ENCODE results near the gene RSPH1. TPM values are rescaled to one million over a fixed set of nuclear protein-coding genes. Genes with fewer than 3 reads are reported as not detected.

Gene RSPH1
- total RNA-seq, 1 experiment from 2014 or later, result not detected

DNA sequence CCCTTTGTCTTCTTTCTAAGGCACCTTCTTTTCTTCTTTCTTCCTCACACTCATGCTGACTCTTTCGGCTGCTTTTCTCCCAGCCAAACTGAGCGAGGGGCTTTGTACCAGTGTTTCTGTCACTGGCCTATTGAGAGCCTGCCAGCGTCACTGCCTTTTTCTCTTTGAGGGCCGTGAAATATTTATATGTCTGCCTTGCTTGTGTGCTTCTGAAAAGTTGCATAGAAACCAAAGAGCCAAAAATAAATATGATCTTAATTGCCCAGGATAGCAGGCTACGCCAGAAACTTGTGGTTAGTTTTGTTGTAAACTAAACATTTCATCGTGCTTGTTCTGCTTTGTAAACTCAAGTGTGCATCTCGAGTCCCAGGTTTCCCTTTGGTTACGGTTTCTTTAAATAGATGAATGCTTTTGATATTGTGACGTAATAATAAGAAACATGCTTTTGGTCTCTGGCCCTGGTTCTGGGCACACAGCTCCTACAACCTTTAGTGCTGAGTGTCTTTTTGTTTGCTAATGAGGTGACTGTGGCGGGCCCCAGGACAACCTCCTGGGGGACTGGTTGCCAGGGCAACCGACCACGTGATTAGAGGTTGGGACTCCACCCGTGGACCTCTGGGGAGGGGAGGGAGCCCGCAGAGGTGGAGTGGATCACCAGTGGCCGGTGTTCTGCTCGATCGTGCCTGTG, 28.5 kb upstream of the RSPH1 start:
- Histone ChIP-seq H3K4me3 (ENCODE audit: insufficient read depth, low read depth, low read length) (peak overlapping the region; percentile 17), H3K36me3 (replicated peaks; ENCODE audit: control insufficient read depth, insufficient read depth, low read length) (peaks cover under 1% of the 10 kb centered on the region; the same call in 1 of the 2 replicates), H3K27me3 (ENCODE audit: control insufficient read depth, insufficient read depth, low read length) (no peaks in the 10 kb centered on the region)
- DNase-seq, result peak; percentile 84

DNA sequence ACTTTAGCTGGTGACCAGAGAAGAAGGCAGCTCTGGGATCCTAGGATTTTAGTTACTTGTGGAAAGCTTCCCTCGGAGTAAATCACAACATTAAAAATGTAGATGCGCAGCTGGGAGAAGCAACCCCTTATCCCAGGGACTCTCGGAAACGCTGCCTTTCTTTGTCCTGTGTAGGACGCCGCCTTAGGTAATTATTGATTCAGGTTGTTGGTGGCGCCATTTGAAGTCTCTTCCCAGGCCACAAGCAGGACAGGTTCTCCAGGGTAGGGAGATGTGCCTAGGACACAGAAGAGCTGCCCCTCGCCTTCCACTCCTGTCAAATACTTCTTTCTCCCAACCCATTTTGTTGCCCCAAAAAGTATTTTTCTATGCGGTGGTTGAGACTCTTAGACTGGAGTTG, 27.9 kb upstream of the RSPH1 start:
- peak; percentile 43 for DNase-seq
- H3K4me3 ChIP-seq (ENCODE audit: insufficient read depth, low read depth, low read length), result no peak overlapping the region
- peaks cover 3% of the 10 kb centered on the region; the same call in 1 of the 2 replicates for H3K36me3 ChIP-seq (replicated peaks; ENCODE audit: control insufficient read depth, insufficient read depth, low read length)
- H3K27me3 ChIP-seq (ENCODE audit: control insufficient read depth, insufficient read depth, low read length), result no peaks in the 10 kb centered on the region

DNA sequence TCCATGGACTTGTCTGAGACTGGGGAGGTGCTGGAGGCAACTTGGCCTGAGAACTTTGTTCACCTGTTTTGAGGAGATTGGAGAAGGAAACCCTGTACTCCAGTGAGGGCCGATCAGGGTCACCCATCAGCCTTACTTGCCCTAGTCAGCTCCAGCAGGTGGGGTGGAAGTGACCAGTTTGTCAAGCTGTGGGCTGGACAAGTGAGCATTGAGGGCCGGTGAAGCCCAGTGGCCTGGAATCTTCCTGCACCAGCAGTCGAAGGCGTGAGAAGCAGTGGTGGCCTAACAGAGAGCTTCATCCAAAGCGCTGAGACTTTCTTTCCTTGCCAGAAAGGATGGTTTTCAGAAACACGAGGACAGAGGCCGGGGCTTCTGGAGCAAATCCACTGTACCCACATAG, 27.2 kb upstream of the RSPH1 start:
- Histone ChIP-seq H3K27me3 (ENCODE audit: control insufficient read depth, insufficient read depth, low read length) (no peaks in the 10 kb centered on the region), H3K36me3 (replicated peaks; ENCODE audit: control insufficient read depth, insufficient read depth, low read length) (peaks cover 8% of the 10 kb centered on the region), H3K4me3 (ENCODE audit: insufficient read depth, low read depth, low read length) (no peak overlapping the region)
- peak; percentile 11 for DNase-seq

DNA sequence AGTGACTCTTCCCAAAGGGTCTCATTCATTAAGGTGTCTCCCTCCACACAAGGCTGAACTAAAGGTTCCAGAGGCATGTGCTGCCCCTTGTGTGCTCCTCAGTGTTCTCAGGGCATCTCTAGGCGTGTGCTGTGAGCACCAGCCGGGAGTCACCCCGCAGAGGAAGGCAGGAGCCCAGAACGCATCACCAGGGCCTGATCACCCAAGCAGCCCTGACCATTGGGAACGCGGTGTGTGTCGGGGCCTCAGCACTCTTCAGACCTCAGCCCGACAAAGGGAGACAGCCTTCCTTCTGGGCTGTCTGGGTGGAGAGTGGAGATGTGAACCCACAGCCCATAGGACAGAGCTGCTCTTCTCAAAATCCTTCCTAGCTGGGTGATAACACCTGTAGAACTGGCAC, 26.7 kb upstream of the RSPH1 start:
- DNase-seq, result no peak
- H3K27me3 ChIP-seq (ENCODE audit: control insufficient read depth, insufficient read depth, low read length), result no peaks in the 10 kb centered on the region
- peaks cover 9% of the 10 kb centered on the region for H3K36me3 ChIP-seq (replicated peaks; ENCODE audit: control insufficient read depth, insufficient read depth, low read length)
- H3K4me3 ChIP-seq (ENCODE audit: insufficient read depth, low read depth, low read length), result no peak overlapping the region

DNA sequence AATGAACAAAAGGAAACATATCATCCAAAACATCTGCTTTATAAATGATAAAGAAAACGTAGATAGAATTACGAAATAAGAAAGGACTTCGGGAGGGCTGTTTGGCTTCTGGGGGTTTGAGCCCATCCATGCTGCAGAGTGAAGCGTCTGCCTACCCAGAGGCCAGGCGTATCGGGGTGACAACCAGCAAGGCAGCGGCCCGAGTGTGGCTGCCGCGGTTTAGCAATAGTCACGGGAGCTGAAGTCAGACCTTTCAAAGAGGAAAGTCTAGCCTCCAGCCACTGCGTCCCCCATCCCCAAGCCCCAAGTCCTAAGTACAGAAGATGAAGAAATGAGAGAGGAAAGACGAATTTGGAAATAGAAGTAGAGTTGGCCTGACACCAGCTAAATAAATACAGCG, 26.2 kb upstream of the RSPH1 start:
- Histone ChIP-seq H3K27me3 (ENCODE audit: control insufficient read depth, insufficient read depth, low read length) (no peaks in the 10 kb centered on the region), H3K4me3 (ENCODE audit: insufficient read depth, low read depth, low read length) (no peak overlapping the region), H3K36me3 (replicated peaks; ENCODE audit: control insufficient read depth, insufficient read depth, low read length) (peaks cover 9% of the 10 kb centered on the region)
- DNase-seq, result no peak

DNA sequence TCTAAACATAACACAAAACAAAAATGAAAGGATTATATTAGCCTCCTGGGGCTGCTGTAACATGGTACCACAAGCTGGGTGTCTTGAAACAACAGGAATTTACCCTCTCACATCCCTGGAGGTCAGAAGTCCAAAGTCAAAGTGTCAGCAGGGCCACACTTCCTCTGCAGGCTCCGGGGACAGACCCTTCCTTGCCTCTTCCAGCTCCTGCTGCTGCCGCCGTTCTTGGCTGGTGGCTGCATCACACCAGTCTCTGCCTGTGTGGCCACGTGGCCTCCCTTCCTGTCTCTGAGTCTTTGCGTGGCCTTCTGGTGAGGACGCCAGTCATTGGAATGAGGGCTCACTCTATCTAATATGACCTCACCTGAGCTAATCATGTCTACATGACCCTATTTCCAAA, 25.8 kb upstream of the RSPH1 start:
- Histone ChIP-seq H3K27me3 (ENCODE audit: control insufficient read depth, insufficient read depth, low read length) (no peaks in the 10 kb centered on the region), H3K36me3 (replicated peaks; ENCODE audit: control insufficient read depth, insufficient read depth, low read length) (peaks cover 9% of the 10 kb centered on the region), H3K4me3 (ENCODE audit: insufficient read depth, low read depth, low read length) (no peak overlapping the region)
- DNase-seq, result no peak

DNA sequence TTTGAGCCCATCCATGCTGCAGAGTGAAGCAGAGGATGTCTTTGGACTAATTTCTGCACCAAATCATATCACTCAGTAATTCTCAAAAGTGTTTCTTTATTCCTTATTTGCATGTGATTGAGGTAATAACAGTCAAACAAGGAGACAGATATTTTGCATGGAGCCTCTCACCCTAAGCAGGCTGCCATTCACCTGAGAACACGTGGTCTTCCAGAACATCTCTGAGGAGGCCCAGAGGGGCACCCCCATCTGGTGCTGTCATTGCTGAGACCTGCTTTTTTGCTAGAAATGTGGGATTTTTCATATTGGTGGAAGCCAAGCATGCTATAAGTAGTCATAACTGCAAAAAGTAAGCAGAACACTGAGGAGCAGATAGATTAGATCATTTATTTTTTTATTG, 25.4 kb upstream of the RSPH1 start:
- Histone ChIP-seq H3K36me3 (replicated peaks; ENCODE audit: control insufficient read depth, insufficient read depth, low read length) (peaks cover 9% of the 10 kb centered on the region), H3K4me3 (ENCODE audit: insufficient read depth, low read depth, low read length) (no peak overlapping the region), H3K27me3 (ENCODE audit: control insufficient read depth, insufficient read depth, low read length) (no peaks in the 10 kb centered on the region)
- peak; percentile 9 for DNase-seq

DNA sequence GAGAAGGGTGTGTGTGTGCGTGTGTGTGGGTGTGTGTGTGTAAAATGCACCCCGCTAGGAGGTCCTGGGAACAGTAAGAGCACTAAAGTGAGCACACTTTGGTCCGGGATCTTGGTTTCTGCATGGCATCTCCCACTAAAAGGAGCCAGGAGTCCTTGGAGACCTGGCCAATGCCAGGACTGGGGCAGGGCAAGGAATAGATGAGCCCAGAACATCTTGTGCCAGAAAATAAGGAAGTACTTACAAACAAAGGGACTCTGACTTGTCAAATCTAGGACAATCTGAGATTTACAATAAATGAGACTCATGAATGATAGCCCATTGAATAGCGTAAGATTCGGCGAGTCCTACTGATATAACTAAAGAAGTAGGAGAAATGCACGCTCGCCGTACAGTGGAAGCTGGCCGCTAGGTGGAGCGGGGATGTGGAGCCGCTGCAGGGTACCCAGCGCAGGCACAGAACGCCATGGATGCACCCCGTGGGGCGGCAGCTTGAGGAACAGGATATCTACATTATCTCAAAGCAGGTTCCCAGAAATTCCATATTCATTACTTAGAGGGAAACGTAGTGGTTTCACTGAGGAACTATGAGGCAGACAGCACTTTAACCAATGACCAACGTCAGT, 24.7 kb upstream of the RSPH1 start:
- Histone ChIP-seq H3K4me3 (ENCODE audit: insufficient read depth, low read depth, low read length) (no peak overlapping the region), H3K36me3 (replicated peaks; ENCODE audit: control insufficient read depth, insufficient read depth, low read length) (peaks cover 9% of the 10 kb centered on the region), H3K27me3 (ENCODE audit: control insufficient read depth, insufficient read depth, low read length) (no peaks in the 10 kb centered on the region)
- peak; percentile 83 for DNase-seq

DNA sequence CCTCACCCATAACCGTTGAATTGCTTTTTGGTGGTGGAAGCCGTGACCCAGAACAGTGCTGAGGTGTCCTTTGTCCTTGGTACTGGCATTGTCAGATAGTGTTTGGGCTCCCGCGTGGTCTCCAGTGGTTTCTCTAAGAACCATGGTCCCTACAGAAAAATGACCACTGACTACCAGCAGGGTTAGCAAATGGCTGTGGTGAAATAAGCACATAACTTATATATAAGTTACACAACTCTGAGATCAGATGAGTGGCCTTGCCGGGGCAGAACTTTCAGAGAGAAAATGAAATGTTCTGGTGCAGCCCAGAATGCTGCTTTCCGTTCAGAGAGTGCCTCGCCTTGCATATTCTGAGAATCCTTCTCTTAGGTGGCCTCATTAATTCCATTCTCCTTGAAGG, 22.6 kb upstream of the RSPH1 start:
- Histone ChIP-seq H3K36me3 (replicated peaks; ENCODE audit: control insufficient read depth, insufficient read depth, low read length) (peaks cover 9% of the 10 kb centered on the region), H3K4me3 (ENCODE audit: insufficient read depth, low read depth, low read length) (no peak overlapping the region), H3K27me3 (ENCODE audit: control insufficient read depth, insufficient read depth, low read length) (peaks cover 5% of the 10 kb centered on the region; the same call in 1 of the 2 replicates)
- no peak for DNase-seq

DNA sequence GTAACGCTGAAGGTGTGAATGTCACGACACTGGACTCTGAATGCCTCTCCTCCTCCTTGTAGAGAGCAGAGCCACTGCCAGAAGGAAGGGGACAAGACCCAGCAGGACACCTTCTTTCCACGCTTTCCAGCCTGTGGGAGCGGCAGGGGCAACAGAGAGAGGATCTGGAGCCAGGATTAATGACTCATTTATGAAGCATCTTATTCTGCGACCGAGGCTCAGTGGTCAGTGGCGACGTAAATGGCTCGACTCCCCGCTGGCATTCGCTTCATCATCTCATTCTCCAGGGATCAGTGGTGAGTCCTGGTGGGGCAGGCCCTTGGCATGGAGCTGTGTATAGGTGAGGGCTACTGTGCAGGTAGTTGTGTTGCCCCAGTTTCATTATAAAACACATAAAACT, 22.2 kb upstream of the RSPH1 start:
- H3K4me3 ChIP-seq (ENCODE audit: insufficient read depth, low read depth, low read length), result no peak overlapping the region
- H3K27me3 ChIP-seq (ENCODE audit: control insufficient read depth, insufficient read depth, low read length), result peaks cover 5% of the 10 kb centered on the region; the same call in 1 of the 2 replicates
- no peak for DNase-seq
- H3K36me3 ChIP-seq (replicated peaks; ENCODE audit: control insufficient read depth, insufficient read depth, low read length), result peaks cover 9% of the 10 kb centered on the region

DNA sequence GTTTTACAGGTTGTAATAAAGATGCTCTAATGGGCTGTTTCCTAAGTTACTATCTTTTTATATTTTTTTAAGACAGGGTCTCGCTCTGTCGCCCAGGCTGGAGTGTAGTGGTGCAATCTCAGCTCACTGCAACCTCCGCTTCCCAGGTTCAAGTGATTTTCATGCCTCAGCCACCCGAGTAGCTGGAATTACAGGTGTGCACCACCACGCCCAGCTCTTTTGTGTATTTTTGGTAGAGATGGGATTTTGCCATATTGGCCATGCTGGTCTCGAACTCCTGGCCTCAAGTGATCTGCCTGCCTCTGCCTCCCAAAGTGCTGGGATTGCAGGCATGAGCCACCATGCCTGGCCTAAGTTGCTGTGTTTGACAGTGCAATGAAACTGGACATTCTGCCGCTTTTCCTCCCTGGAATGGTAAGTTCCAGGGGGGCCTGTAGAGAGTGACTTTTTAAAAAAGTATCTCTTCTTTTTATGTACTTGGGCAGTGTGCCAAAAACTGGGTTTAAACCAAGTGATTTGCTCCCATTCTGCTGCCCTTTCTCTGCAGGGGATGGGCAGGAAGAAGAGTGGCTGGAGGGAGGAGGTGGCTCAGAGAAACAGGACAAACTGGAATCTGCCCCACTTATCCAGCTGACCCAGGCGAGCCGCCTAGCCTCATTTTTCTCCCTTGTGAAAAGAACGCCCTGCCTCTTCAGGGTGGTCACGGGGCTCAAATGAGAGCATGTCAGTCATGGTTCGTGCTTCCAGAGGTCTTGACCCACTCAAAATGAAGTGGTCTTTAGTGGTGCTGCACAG, 19.9 kb upstream of the RSPH1 start:
- DNase-seq, result no peak
- peaks cover 5% of the 10 kb centered on the region for H3K27me3 ChIP-seq (ENCODE audit: control insufficient read depth, insufficient read depth, low read length)
- no peak overlapping the region for H3K4me3 ChIP-seq (ENCODE audit: insufficient read depth, low read depth, low read length)
- peaks cover 9% of the 10 kb centered on the region for H3K36me3 ChIP-seq (replicated peaks; ENCODE audit: control insufficient read depth, insufficient read depth, low read length)

DNA sequence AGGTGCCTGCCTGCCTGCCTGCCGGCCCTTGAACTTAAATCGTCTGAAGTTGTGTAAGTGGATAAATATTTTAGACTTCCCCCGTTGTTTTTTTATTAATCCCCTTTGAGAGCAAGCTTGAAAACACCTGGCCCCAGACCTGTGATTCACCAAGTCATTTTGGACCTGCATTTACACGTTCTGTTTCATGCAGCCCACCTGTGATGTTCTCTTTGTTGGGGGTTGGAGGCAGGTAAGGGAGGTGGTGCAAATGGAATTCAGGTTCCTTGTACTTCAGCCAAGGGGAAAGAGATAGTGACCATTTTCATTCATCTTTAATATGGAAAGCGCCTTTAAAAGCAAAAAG, 18.8 kb upstream of the RSPH1 start:
- H3K27me3 ChIP-seq (ENCODE audit: control insufficient read depth, insufficient read depth, low read length), result peaks cover 5% of the 10 kb centered on the region
- DNase-seq, result peak; percentile 54
- H3K4me3 ChIP-seq (ENCODE audit: insufficient read depth, low read depth, low read length), result peak overlapping the region; percentile 70

DNA sequence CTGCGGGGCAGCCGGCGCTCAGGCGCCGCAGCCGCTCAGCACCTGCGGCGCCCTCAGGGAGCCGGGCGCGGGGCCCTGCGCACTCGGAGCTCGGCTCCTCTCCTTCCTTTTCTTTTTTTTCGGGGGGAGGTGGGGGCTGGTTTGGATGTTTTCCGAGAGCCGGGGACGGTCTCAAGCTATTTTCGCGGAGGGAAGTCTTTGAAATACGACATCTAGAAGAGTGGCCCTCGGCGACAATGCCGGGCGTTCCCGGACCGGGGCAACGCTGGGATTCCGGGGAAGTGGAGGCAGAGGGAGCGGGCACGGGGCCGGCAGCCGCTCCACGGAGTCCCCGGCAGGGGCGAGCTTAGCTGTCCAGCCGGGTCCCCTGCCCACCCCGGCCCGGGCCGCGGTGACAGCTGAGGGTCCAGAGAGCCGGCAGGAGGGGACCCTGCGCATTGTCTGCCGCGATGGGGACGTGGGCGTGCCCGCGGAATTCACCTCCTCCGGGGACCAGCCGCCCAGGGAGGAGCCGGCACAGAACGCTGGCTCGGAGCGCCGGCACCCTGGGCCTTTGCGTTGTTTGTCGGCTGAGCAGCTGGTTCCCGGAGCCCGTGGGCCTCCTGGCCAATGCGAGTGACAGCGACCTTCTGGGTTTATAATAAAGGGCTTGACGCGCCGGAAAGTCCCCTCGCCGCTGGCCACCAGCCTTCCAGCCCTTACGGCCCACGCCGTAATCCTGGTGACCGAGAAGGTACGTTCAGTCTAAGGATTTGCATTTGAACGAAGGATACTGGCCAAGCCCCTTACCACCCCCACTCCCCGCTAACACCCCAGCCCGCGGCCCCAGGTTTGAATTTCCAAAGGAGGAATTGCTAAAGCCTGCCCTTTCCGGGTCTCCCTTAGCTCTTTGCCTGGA, 18.2 kb upstream of the RSPH1 start:
- DNase-seq, result peak; percentile 85
- peak overlapping the region; percentile 70 for H3K4me3 ChIP-seq (ENCODE audit: insufficient read depth, low read depth, low read length)

More for the DNA sequence above, 18.8 kb upstream of the RSPH1 start:
- peaks cover 9% of the 10 kb centered on the region for H3K36me3 ChIP-seq (replicated peaks; ENCODE audit: control insufficient read depth, insufficient read depth, low read length)

More for the DNA sequence above, 18.2 kb upstream of the RSPH1 start:
- H3K27me3 ChIP-seq (ENCODE audit: control insufficient read depth, insufficient read depth, low read length), result peaks cover 5% of the 10 kb centered on the region
- peaks cover 8% of the 10 kb centered on the region for H3K36me3 ChIP-seq (replicated peaks; ENCODE audit: control insufficient read depth, insufficient read depth, low read length)
